HUDEP-2 (cell line): ENCODE measurements around the gene SOX6.
A peak's percentile ranks its signal among the peaks of the same experiment; 100 is the strongest.
"Not testable (repeated sequence)": the region's sequence is repeated elsewhere in the genome, so short reads cannot be mapped to it uniquely, and the experiment has no call there.

ENCODE experiments used
- DNase-seq, 76 experiments: peaks; one replicate each; lab custom pipeline; 2025; ENCODE audit not compliant: unreplicated experiment in 76 of 76; lab: John Stamatoyannopoulos, UW

Gene SOX6

DNA sequence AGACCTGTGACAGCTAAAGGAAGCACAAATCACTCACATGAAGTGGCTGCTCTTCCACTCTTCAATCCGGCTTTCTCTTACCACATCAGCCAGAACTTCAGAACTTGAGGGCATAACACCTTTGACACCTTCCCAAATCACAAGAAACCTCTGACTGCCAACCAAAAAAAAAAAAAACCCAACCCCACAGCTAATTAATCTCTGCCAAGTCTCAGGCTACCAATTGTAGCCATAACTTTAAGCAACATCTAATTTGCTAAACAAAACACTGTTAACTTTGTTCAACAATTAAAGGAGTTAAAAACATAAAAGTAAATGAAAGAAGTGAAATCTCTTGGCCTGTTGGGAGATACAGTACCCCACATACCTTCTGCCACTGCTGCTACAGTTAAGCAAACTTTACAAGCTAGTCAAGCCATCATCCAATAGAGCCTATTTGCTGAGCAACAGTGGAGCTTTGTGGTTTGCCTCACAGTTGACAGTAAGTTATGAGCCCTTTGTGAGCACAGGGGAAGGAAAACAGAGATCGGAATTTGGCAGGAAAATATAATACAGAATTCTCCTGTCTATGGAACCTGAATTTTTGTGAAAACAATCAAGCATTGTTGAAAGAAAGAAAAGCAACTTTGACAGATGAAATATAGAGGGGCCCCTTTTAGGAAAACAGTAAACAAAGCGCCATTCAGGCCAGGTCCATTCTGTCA is at the start of gene SOX6:
TSS of gene SOX6 (minus strand) at position 490 of the 704 bp plus-strand sequence. CDS start 15,298 bp downstream, outside the sequence.
- no peak for DNase-seq

GRCh38 chr11:16404781-16405285 is 48.5 kb upstream of the SOX6 start:
- no peak for DNase-seq

- no peak for DNase-seq
These were observed 47.5 kb upstream of the SOX6 start for GRCh38 chr11:16403851-16404250.

GRCh38 chr11:16403448-16403803 is 47.1 kb upstream of the SOX6 start:
- no peak for DNase-seq

DNA sequence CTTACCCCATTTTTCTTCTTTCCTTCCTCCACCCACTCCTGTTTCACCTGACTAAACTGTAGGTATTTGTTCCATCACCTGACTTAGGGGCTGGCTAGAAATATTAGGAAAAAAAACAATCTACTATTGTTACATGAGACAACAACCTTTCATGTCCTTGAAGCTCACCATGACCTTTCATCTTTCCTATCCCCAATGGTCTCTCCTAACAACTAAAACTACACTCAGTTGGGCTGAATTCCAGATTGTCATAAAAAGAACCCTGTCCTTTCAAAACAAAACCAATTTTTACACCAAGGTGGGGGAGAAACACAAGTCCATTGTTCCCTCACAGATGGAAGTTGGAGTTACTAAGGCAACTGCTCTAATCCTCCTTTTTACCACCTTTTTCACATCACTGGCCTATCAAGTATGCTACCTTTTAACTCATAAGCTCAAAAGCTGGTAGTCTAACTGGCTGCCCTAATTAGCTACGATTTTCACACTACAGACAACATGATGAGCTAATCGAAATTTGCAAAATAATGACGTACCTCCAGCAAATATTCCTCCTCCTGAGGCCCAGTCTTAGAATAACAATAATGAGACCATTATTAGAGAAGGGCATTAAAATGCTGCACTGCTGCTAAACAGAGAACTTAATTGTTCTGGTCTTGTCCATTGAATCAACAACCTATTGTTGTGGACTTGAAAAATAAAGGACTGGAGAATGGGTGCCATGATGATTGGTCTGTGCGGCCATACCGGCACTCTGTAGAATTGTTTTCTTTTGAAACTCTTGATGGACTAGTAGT is 46.5 kb upstream of the SOX6 start:
- DNase-seq: no peak

DNA sequence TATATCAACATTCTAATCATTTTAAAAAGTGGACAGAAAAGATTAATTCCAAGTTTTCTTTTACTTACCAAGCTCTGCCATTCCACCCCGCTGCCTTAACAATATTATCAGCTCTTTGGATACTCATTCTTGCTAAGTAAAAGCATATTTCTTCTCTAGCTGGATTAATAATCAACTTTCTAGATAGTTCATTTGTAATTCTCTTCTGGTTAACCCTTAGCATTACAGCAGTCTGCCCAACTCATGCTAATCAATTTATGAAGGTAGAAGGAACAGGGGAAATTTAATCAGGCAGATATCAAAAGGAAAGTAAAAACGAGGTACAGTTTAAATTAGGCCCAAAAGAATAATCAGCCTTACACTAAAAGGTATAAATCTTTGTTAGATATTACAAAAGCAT is 41.0 kb upstream of the SOX6 start:
- no peak for DNase-seq

GRCh38 chr11:16395601-16396000 is 39.3 kb upstream of the SOX6 start:
- DNase-seq: no peak

GRCh38 chr11:16394947-16395346 is 38.6 kb upstream of the SOX6 start:
- no peak for DNase-seq

DNA sequence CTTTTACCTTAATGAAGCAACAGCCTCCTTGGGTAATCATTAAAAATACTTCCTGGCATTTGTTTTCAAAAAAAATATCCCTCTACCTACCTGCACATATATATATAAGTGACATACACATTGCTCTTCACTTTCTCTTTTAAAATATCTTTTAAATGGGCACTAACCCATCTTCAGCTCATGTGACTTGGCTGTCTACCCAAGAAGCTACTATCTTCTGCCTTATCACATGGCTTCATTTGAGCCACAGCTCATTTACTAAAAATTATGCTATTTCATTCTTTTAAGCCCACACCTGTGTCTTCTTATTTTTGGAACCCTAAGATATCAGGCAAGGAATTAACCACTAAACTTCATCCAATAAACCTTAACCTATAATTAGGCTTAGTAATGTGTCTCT is 37.0 kb upstream of the SOX6 start:
- peak in 21 of 76 experiments; percentile 0 to 44 (median 21) for DNase-seq

GRCh38 chr11:16392616-16393015 is 36.3 kb upstream of the SOX6 start:
- peak in 1 of 76 experiments; percentile 11 for DNase-seq

DNA sequence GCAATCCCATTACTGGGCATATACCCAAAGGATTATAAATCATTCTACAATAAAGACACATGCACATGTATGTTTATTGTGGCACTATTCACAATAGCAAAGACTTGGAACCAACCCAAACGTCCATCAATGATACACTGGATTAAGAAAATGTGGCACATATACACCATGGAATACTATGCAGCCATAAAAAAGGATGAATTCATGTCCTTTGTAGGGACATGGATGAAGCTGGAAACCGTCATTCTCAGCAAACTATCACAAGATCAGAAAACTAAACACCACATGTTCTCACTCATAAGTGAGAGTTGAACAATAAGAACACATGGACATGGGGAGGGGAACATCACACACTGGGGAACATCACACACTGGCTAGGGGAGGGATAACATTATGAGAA is 34.5 kb upstream of the SOX6 start:
- DNase-seq: not testable (repeated sequence)

DNA sequence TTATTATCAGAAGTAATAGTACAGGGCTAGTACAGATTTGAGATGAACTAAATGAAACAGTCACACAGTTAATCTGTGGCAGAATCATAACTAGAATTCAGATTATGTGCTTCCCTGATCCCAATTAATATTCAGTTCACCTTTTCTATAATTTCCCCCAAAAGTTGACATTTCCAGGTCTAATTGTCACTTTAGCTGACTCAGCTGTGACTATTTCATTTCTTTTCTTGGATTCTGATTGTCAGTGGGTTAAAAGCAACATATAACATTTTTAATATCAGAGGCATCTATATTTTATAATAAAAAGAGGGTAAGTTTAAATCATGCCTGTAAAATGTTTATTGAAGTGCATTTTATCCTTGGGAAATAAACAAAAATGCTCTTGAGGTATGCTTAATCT is 28.8 kb upstream of the SOX6 start:
- no peak for DNase-seq

GRCh38 chr11:16382638-16383380 is 26.5 kb upstream of the SOX6 start:
- no peak for DNase-seq

- DNase-seq: peak in 4 of 76 experiments; percentile 10 to 32 (median 18)
These were observed 25.8 kb upstream of the SOX6 start for GRCh38 chr11:16382186-16382585.

DNA sequence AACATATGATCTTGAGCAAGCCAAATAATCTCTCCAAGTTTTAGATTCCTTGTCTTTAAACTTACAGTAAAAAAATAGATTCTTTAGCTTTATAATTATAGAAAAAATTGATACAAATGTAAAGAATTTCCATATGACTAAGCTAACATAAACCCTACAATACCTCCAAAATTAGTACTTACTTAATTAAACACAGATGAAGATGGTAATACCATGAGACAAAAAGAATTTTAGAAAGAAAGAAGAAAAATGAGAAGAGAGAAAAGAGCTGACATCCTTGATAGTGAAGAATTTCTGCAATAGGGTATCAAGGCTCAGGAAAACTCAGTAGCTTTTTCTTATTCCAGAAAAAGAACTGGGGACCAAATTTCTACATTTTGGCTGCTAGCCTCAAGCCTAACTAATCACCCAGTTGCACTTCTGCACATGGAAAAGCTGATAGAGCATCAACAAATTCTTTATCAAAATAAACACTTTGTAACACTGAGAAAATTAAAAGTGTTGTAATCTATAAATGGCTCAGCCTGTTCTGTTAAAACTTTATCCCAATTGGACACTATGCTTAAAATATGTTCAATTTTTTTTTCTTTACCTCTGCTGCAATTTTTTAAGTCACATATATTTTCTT is 24.7 kb upstream of the SOX6 start:
- peak in 20 of 76 experiments; percentile 2 to 64 (median 16) for DNase-seq

GRCh38 chr11:16378906-16379305 is 22.6 kb upstream of the SOX6 start:
- no peak for DNase-seq

GRCh38 chr11:16377746-16378145 is 21.4 kb upstream of the SOX6 start:
- peak in 2 of 76 experiments; percentile 1 to 13 for DNase-seq

GRCh38 chr11:16375664-16376063 is 19.3 kb upstream of the SOX6 start:
- not testable (repeated sequence) for DNase-seq

GRCh38 chr11:16373768-16374167 is 17.4 kb upstream of the SOX6 start:
- DNase-seq: no peak

DNA sequence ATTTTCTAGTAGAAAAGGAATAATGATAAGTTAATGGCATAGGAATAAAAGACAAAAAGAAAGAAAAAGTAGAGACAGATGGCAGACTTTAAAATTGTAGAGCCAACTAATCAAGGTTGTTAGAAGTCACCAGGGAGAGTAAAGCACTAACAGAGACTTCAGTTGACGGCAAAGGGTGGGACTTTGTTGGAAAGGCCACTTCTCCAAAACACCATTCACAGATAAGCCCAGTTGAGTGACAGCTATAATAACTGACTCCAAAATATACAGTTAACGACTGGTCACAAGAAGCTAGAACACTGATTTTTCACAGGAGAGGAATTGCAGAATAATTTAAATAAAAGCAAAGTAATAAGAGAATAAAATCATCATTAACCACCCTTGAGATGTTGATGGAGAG is 16.0 kb upstream of the SOX6 start:
- no peak for DNase-seq

GRCh38 chr11:16367252-16367651 is 10.9 kb upstream of the SOX6 start:
- no peak for DNase-seq
